Esophagus squamous epithelium (tissue), 5 donors: ENCODE measurements around the gene DENND4B. TPM values are rescaled to one million over a fixed set of nuclear protein-coding genes. Genes with fewer than 3 reads are reported as not detected.

ENCODE experiments used
- DNase-seq: peaks from one replicate; lab custom pipeline; 2025; lab: John Stamatoyannopoulos, UW
- H3K27ac ChIP-seq, 4 donors: fragments of 200-600 bp; sonication (generic); one replicate each; pipeline ENCODE4 v1.5.1; 2016 to 2019; ENCODE audit warnings: mild to moderate bottlenecking in 1 of 4
- H3K27me3 ChIP-seq, 4 donors: fragments of 200-600 bp; sonication (generic); 1 replicate in 3 of 4; 2 replicates in 1 of 4; pipeline versions ENCODE4 v1.5.1 to v1.6.0; 2017 to 2021; ENCODE audit warnings: antibody characterized with exemption in 1 of 4
- H3K36me3 ChIP-seq, 3 donors: fragments of 200-600 bp; sonication (generic); one replicate each; pipeline ENCODE4 v1.5.1; 2016 to 2019
- H3K4me1 ChIP-seq, 3 donors: fragments of 200-600 bp; sonication (generic); one replicate each; pipeline ENCODE4 v1.5.1; 2017 to 2019
- H3K4me3 ChIP-seq, 4 donors: fragments of 200-600 bp; sonication (generic); 1 replicate in 3 of 4; 2 replicates in 1 of 4; pipeline ENCODE4 v1.5.1; 2016 to 2019; ENCODE audit warnings: mild to moderate bottlenecking in 2 of 4, moderate library complexity in 1 of 4
- H3K9me3 ChIP-seq, 3 donors: fragments of 200-600 bp; sonication (generic); one replicate each; pipeline ENCODE4 v1.5.1; 2016 to 2019
- CTCF ChIP-seq, 6 experiments: fragments of 450-650 bp in 4 of 6; fragments of 200-600 bp in 2 of 6; sonication (generic) in 2 of 6; IDR thresholded peaks; one replicate each; pipeline ENCODE4 v1.5.1; 2016 to 2019; ENCODE audit warnings: antibody characterized with exemption in 6 of 6, mild to moderate bottlenecking in 4 of 6, moderate library complexity in 4 of 6
- POLR2A ChIP-seq, 4 donors: fragments of 450-650 bp; IDR thresholded peaks; one replicate each; pipeline ENCODE4 v1.6.1; 2017; ENCODE audit warnings: antibody characterized with exemption in 4 of 4, mild to moderate bottlenecking in 4 of 4, moderate library complexity in 3 of 4
- whole genome bisulfite sequencing, 2 donors: methylation state at CpG; one replicate each; pipeline ENCODE4 v1.1.5; 2018; 5-methylcytosine and 5-hydroxymethylcytosine counted together
- intact Hi-C: fragments of 100-400 bp; cut with DNase I; formaldehyde crosslinking; loops from one replicate; pipeline ENCODE4 v1.15.0; 2022
- total RNA-seq, 4 donors: library from RNA; depleted of rRNA; stranded (reverse); fragments of >200 nt; gene quantifications; one replicate each; pipeline ENCODE4 v1.1.0, GENCODE V29; 2016
- donor health status: DM: yes; HTN: yes; CAD: no.

The DENND4B gene
- total RNA-seq, 4 donors from 2014 or later, result 5.9 to 31.7 (median 14.1) TPM

DNA sequence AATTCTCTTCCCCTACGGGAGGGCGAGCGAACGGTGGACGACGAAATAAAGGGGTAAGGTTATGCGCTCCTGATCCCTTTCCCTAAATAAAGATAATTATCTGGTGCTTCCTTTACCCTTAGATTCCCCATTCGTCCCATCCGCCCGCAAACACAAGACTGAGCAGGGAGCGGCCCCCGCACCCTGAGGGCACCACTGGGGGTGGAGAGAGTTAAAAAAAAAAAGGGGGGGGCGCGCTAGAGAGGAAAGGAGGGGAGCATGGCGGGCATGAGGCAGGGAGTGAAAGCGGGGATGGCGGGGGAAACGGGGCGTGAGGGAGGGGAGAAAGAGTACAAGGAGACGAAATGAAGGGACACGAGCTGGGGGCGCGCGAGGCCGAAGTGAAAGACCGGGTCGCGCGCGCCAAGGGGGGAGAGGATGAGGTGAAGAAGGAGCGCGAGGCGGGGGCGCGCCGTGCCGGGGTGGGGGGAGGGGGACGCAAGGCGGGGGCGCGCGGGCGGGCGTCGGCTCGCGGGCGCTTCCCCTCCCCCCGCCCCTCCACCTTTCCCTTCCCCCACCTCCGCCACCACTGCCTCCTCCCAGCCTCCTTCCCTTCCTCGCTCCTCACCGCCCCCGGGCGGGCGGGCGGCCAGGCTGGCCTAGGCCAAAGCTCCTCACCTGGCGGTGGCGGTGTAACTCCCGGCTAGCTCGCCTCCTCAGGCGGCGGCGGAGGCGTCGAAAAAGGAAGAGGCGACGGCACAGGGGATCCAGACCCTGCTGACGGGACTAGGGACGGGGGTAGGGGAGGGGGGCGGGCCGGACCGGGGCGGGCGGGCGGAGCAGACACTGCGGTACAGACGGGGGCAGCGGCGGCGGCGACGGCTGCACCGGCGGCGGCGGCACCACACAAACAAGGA, 24.2 kb downstream of the DENND4B start:
- 0 to 1% methylated on average over 12 to 49 of the region's 86 CpGs for WGBS, 2 donors
- Histone ChIP-seq H3K9me3 (no peaks in the 10 kb centered on the region), H3K4me1 (peaks cover 26 to 53% (median 30%) of the 10 kb centered on the region in 3 donors), H3K36me3 (peaks cover 0 to 6% (median 0%) of the 10 kb centered on the region in 3 donors), H3K27me3 (no peaks in the 10 kb centered on the region), H3K4me3 (peak overlapping the region; percentile 65 to 95 (median 84)), H3K27ac (peak overlapping the region; percentile 86 to 97 (median 91))
- TF ChIP-seq POLR2A (IDR thresholded peaks at IDR 0.05) (no peak), CTCF (IDR thresholded peaks at IDR 0.05) (peak in 2 of 6 experiments; percentile 5 to 11)
- intact Hi-C loops, result no loop called here
- DNase-seq, result no peak

GRCh38 chr1:153921803-153922075, 24.8 kb downstream of the DENND4B start:
- no peaks in the 10 kb centered on the region for H3K27me3 ChIP-seq
- no peak for TF ChIP-seq CTCF (IDR thresholded peaks at IDR 0.05)
- no peak for TF ChIP-seq POLR2A (IDR thresholded peaks at IDR 0.05)
- peak overlapping the region; percentile 65 to 95 (median 84) for H3K4me3 ChIP-seq
- H3K9me3 ChIP-seq, result no peaks in the 10 kb centered on the region
- H3K36me3 ChIP-seq, result peaks cover 0 to 11% (median 0%) of the 10 kb centered on the region in 3 donors
- WGBS, 2 donors, result 0 to 3% methylated on average over 6 to 8 of the region's 10 CpGs
- intact Hi-C loops, result no loop called here
- DNase-seq, result no peak
- peak overlapping the region; percentile 86 to 97 (median 91) for H3K27ac ChIP-seq
- H3K4me1 ChIP-seq, result peaks cover 26 to 53% (median 30%) of the 10 kb centered on the region in 3 donors

- H3K27ac ChIP-seq, result peak overlapping the region; percentile 86 to 97 (median 91)
- no peaks in the 10 kb centered on the region for H3K9me3 ChIP-seq
- H3K36me3 ChIP-seq, result peaks cover 0 to 11% (median 0%) of the 10 kb centered on the region in 3 donors
- peak overlapping the region; percentile 65 to 95 (median 84) for H3K4me3 ChIP-seq
- TF ChIP-seq POLR2A (IDR thresholded peaks at IDR 0.05), result no peak
- no peak for TF ChIP-seq CTCF (IDR thresholded peaks at IDR 0.05)
- 18% methylated on average over 3 of the region's 3 CpGs for whole genome bisulfite sequencing, 2 donors
- intact Hi-C loops, result no loop called here
- no peak for DNase-seq
- H3K4me1 ChIP-seq, result peaks cover 26 to 55% (median 30%) of the 10 kb centered on the region in 3 donors
- no peaks in the 10 kb centered on the region for H3K27me3 ChIP-seq
Measured at GRCh38 chr1:153921080-153921802, 25.3 kb downstream of the DENND4B start.

DNA sequence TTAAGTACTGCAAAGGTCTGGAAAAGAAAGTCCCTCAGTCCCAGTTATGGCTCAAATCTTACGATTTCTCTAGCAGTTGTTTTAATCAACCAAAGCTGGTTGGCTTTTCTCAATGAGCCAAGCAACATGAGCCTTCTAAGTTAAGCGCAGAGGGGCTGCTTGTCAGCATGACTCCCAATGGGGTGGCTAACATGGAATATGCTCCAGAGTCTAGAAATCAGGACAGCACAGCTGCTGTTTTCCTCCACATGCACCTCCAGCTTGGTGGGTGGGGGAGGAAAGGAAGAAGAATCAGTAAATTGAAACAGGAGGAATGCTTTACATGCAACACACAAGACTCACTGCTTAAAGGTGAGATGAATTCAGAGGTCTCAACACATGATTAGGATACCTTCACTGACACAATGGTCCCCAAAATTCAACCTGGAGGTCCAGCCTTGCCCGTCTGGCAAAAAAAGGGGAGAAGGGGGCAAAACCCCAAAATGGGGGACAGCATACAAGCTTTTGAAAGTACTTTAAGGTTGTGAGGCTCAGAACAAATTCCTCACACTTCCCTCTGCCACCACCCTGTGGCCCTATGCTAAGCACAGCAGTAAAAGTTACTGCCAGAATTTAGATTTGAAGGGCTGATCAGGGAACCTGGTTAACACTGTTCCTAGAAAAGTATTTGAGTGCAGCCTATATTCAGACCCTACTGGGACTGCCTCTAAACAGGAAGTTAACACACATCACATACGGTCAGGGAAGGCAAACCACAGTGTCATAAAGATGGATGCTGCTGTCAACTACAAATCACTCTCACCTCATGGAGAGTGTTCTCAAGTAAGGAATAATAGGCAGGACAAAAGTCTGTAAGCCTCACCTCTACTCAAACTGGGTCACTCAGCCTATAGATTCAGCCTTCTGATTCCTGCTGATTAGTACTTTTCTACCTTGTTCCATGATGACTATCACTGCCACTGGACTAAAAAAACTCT, 26.4 kb downstream of the DENND4B start:
- peak overlapping the region in 1 of 4 donors; percentile 76 for H3K4me3 ChIP-seq
- peaks cover 0 to 15% (median 0%) of the 10 kb centered on the region in 3 donors for H3K36me3 ChIP-seq
- H3K27ac ChIP-seq, result peak overlapping the region in 2 of 4 donors; percentile 39 to 97
- H3K4me1 ChIP-seq, result peaks cover 26 to 62% (median 30%) of the 10 kb centered on the region in 3 donors
- no peaks in the 10 kb centered on the region for H3K9me3 ChIP-seq
- intact Hi-C loops, result no loop called here
- whole genome bisulfite sequencing, 2 donors, result 40 to 44% methylated on average over 4 of the region's 4 CpGs
- DNase-seq, result no peak
- H3K27me3 ChIP-seq, result no peaks in the 10 kb centered on the region
- TF ChIP-seq POLR2A (IDR thresholded peaks at IDR 0.05), result no peak
- TF ChIP-seq CTCF (IDR thresholded peaks at IDR 0.05), result peak in 2 of 6 experiments; percentile 9 to 12
